HepG2 (cell line): Measurements from ENCODE around the gene VTI1B. TPM values are rescaled to one million over a fixed set of nuclear protein-coding genes. Genes with fewer than 3 reads are reported as not detected.

Source experiments
- DNMT1 ChIP-seq: sonication (generic); formaldehyde crosslinking; IDR thresholded peaks from 2 replicates; pipeline ENCODE4 v1.5.1; 2020; ENCODE audit warnings: mild to moderate bottlenecking, missing genetic modification reagents
- E2F1 ChIP-seq: sonication (generic); formaldehyde crosslinking; IDR thresholded peaks from 2 replicates; pipeline ENCODE4 v1.5.0; 2020; ENCODE audit warnings: missing genetic modification reagents
- ESRRA ChIP-seq: sonication (generic); formaldehyde crosslinking; IDR thresholded peaks from 2 replicates; pipeline ENCODE4 v1.5.1; 2020; ENCODE audit warnings: mild to moderate bottlenecking, low read depth, missing genetic modification reagents
- FOSL2 ChIP-seq: sonication (generic); formaldehyde crosslinking; IDR thresholded peaks from 2 replicates; pipeline ENCODE4 v1.4.0; 2020; ENCODE audit warnings: missing genetic modification reagents
- HNRNPL ChIP-seq: fragments of 200-400 bp; formaldehyde crosslinking; IDR thresholded peaks from 2 replicates; pipeline ENCODE4 v1.6.1; 2017; ENCODE audit warnings: mild to moderate bottlenecking, low read depth, low read length
- MAF1 ChIP-seq: sonication (generic); formaldehyde crosslinking; IDR thresholded peaks from 2 replicates; pipeline ENCODE4 v1.5.0; 2020; ENCODE audit warnings: missing genetic modification reagents, borderline replicate concordance
- MIER3 ChIP-seq: IDR thresholded peaks from 2 replicates; pipeline ENCODE4 v1.6.1; 2016; ENCODE audit warnings: missing compliant biosample characterization, borderline replicate concordance
- POLR2AphosphoS5 ChIP-seq: IDR thresholded peaks from 2 replicates; pipeline ENCODE4 v1.6.1; 2012; ENCODE audit warnings: low read depth, low read length
- RNF2 ChIP-seq: fragments of 450-650 bp; conservative IDR thresholded peaks from 2 replicates; pipeline ENCODE4 v1.6.1; 2016; ENCODE audit warnings: low read depth
- ZBTB10 ChIP-seq: sonication (generic); formaldehyde crosslinking; IDR thresholded peaks from 2 replicates; pipeline ENCODE4 v1.4.0; 2020; ENCODE audit warnings: missing genetic modification reagents, borderline replicate concordance
- ZNF282 ChIP-seq: fragments of 450-650 bp; IDR thresholded peaks from 2 replicates; pipeline ENCODE4 v1.6.1; 2018; ENCODE audit not compliant: partially characterized antibody
- ZNF383 ChIP-seq: sonication (generic); formaldehyde crosslinking; IDR thresholded peaks from 2 replicates; pipeline ENCODE4 v1.4.0; 2020; ENCODE audit warnings: missing genetic modification reagents, mild to moderate bottlenecking, borderline replicate concordance
- ZNF746 ChIP-seq: sonication (generic); formaldehyde crosslinking; IDR thresholded peaks from 2 replicates; pipeline ENCODE4 v1.8.0; 2022; ENCODE audit warnings: mild to moderate bottlenecking, missing genetic modification reagents
- ZNF770 ChIP-seq: sonication (generic); formaldehyde crosslinking; IDR thresholded peaks from 2 replicates; pipeline ENCODE4 v1.5.0; 2020; ENCODE audit warnings: mild to moderate bottlenecking, missing genetic modification reagents
- ZNF780A ChIP-seq: sonication (generic); formaldehyde crosslinking; IDR thresholded peaks from 2 replicates; pipeline ENCODE4 v1.8.0; 2022; ENCODE audit warnings: mild to moderate bottlenecking, missing genetic modification reagents, moderate library complexity
- polyA plus RNA-seq, 8 experiments: library from polyadenylated mRNA; depleted of rRNA in 3 of 8; stranded (reverse) in 7 of 8; unstranded in 1 of 8; fragments of >200 nt; fragmentation: Illumina TruSeq in 4 of 8; extraction: Trizol in 4 of 8; gene quantifications; 2 replicates each; pipeline versions ENCODE4 v1.2.1 to v1.2.3, GENCODE V29; 2011 to 2016; ENCODE audit warnings: low read depth in 4 of 8, missing spikeins in 1 of 8, mixed read lengths in 1 of 8; ENCODE audit not compliant: insufficient read depth in 1 of 8
- total RNA-seq, 5 experiments: library from RNA; depleted of rRNA; stranded (reverse); fragments of >200 nt; fragmentation: Illumina TruSeq; extraction: Trizol; gene quantifications; 2 replicates each; pipeline ENCODE4 v1.2.3, GENCODE V29; 2016; ENCODE audit warnings: low read depth in 1 of 5
- TF ChIP-seq, protein P1 (sequence below): IDR thresholded peaks from 2 replicates; pipeline ENCODE4 v1.6.1; 2016; ENCODE audit warnings: low read depth, missing genetic modification reagents, missing compliant biosample characterization
- TF ChIP-seq, protein P2 (sequence below): sonication (generic); formaldehyde crosslinking; IDR thresholded peaks from 2 replicates; pipeline ENCODE4 v1.5.0; 2020; ENCODE audit warnings: mild to moderate bottlenecking, missing genetic modification reagents, borderline replicate concordance

Gene VTI1B
- total and polyA plus RNA-seq, 2 of the 13 experiments (the other 11 are each of a cell fraction or from before 2014, with no cell fraction given), result 39.0 to 103 TPM

DNA sequence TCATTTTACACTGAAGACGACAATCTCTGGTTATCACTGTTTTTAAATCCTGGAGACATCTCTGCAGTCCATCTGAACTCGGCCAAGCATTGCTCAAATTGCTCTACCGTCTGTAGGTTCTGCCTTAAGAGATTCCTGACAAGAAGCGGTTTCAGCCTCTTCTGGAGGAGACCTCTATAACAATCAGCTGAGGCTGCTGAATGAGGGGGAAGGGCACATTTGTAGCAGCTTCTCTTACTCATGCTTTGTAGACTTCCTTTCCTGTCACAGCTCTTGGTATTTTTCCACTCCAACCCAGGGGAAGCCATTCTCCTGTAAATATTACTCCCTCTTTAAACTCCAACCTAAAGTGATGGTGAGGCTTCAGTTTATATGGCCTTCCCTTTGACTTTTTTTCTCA lies 51.8 kb downstream of the VTI1B start (continued):
- TF ChIP-seq, protein P1, sequence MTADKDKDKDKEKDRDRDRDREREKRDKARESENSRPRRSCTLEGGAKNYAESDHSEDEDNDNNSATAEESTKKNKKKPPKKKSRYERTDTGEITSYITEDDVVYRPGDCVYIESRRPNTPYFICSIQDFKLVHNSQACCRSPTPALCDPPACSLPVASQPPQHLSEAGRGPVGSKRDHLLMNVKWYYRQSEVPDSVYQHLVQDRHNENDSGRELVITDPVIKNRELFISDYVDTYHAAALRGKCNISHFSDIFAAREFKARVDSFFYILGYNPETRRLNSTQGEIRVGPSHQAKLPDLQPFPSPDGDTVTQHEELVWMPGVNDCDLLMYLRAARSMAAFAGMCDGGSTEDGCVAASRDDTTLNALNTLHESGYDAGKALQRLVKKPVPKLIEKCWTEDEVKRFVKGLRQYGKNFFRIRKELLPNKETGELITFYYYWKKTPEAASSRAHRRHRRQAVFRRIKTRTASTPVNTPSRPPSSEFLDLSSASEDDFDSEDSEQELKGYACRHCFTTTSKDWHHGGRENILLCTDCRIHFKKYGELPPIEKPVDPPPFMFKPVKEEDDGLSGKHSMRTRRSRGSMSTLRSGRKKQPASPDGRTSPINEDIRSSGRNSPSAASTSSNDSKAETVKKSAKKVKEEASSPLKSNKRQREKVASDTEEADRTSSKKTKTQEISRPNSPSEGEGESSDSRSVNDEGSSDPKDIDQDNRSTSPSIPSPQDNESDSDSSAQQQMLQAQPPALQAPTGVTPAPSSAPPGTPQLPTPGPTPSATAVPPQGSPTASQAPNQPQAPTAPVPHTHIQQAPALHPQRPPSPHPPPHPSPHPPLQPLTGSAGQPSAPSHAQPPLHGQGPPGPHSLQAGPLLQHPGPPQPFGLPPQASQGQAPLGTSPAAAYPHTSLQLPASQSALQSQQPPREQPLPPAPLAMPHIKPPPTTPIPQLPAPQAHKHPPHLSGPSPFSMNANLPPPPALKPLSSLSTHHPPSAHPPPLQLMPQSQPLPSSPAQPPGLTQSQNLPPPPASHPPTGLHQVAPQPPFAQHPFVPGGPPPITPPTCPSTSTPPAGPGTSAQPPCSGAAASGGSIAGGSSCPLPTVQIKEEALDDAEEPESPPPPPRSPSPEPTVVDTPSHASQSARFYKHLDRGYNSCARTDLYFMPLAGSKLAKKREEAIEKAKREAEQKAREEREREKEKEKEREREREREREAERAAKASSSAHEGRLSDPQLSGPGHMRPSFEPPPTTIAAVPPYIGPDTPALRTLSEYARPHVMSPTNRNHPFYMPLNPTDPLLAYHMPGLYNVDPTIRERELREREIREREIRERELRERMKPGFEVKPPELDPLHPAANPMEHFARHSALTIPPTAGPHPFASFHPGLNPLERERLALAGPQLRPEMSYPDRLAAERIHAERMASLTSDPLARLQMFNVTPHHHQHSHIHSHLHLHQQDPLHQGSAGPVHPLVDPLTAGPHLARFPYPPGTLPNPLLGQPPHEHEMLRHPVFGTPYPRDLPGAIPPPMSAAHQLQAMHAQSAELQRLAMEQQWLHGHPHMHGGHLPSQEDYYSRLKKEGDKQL (CRISPR knock-in tag), result no peak
- TF ChIP-seq ZNF282, result no peak
- TF ChIP-seq E2F1 (CRISPR knock-in tag), result no peak
- no peak for TF ChIP-seq HNRNPL
- no peak for TF ChIP-seq ESRRA (CRISPR knock-in tag)
- no peak for TF ChIP-seq RNF2
- no peak for TF ChIP-seq DNMT1 (CRISPR knock-in tag)
- TF ChIP-seq, protein P2, sequence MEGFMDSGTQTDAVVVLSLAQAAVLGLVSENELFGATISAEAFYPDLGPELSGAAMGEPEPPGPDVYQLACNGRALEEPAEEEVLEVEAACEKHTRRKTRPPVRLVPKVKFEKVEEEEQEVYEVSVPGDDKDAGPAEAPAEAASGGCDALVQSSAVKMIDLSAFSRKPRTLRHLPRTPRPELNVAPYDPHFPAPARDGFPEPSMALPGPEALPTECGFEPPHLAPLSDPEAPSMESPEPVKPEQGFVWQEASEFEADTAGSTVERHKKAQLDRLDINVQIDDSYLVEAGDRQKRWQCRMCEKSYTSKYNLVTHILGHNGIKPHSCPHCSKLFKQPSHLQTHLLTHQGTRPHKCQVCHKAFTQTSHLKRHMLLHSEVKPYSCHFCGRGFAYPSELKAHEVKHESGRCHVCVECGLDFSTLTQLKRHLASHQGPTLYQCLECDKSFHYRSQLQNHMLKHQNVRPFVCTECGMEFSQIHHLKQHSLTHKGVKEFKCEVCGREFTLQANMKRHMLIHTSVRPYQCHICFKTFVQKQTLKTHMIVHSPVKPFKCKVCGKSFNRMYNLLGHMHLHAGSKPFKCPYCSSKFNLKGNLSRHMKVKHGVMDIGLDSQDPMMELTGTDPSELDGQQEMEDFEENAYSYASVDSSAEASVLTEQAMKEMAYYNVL (CRISPR knock-in tag), result peak; percentile 53; the same call in 1 of the 2 replicates
- TF ChIP-seq ZNF780A (CRISPR knock-in tag), result no peak
- TF ChIP-seq MAF1 (CRISPR knock-in tag), result no peak
- TF ChIP-seq ZNF770 (CRISPR knock-in tag), result peak; percentile 75
- no peak for TF ChIP-seq ZBTB10 (CRISPR knock-in tag)
- no peak for TF ChIP-seq ZNF746
- TF ChIP-seq POLR2AphosphoS5, result no peak
- peak; percentile 66 for TF ChIP-seq FOSL2 (CRISPR knock-in tag)
- no peak for TF ChIP-seq ZNF383
- peak; percentile 32; the same call in 1 of the 2 replicates for TF ChIP-seq MIER3 (CRISPR knock-in tag)
